HG03280 (cell line): Measurements from ENCODE around the gene CACNA1C.
"Not testable (repeated sequence)": the region's sequence is repeated elsewhere in the genome, so short reads cannot be mapped to it uniquely, and the experiment has no call there.

Source experiments
- ATAC-seq: cut with Tn5 transposase; IDR thresholded peaks from one replicate; pipeline ENCODE4 v1.9.1; 2021; ENCODE audit warnings: mild to moderate bottlenecking, moderate library complexity; ENCODE audit not compliant: unreplicated experiment

Gene CACNA1C

GRCh38 chr12:2742037-2742436 lies 689.2 kb downstream of the CACNA1C start:
- ATAC-seq, result not testable (repeated sequence)

GRCh38 chr12:2743478-2743877 lies 690.7 kb downstream of the CACNA1C start:
- ATAC-seq, result no peak

- no peak for ATAC-seq
Observed at GRCh38 chr12:2745655-2746054, 692.9 kb downstream of the CACNA1C start.
